HS-27A (cell line): ENCODE data around the gene SIGLEC6.
A peak's percentile ranks its signal among the peaks of the same experiment; 100 is the strongest.

ENCODE experiments used
- DNase-seq: peaks from one replicate; pipeline ENCODE4 v3.0.0-alpha.2; 2012; ENCODE audit warnings: low read depth, missing footprints

The SIGLEC6 gene

GRCh38 chr19:51473009-51473707 is 58.3 kb downstream of the SIGLEC6 start:
- peak; percentile 22 for DNase-seq

- no peak for DNase-seq
These were observed 58.9 kb downstream of the SIGLEC6 start for GRCh38 chr19:51472607-51473006.

GRCh38 chr19:51471527-51471926 is 59.9 kb downstream of the SIGLEC6 start:
- DNase-seq = no peak

- no peak for DNase-seq
These were observed 60.5 kb downstream of the SIGLEC6 start for GRCh38 chr19:51470966-51471365.

GRCh38 chr19:51469629-51470028 is 61.8 kb downstream of the SIGLEC6 start:
- DNase-seq = no peak

- no peak for DNase-seq
These were observed 62.3 kb downstream of the SIGLEC6 start for GRCh38 chr19:51469162-51469561.

GRCh38 chr19:51468545-51468920 is 62.9 kb downstream of the SIGLEC6 start:
- DNase-seq = no peak

GRCh38 chr19:51467864-51468544 is 63.5 kb downstream of the SIGLEC6 start:
- DNase-seq = no peak
